ENCODE data around the gene NFATC2. TPM values are rescaled to one million over a fixed set of nuclear protein-coding genes. Genes with fewer than 3 reads are reported as not detected.

NFATC2 gene
- total RNA-seq, 4 donors from 2014 or later = 8.8 to 15.6 (median 13.0) TPM

DNA sequence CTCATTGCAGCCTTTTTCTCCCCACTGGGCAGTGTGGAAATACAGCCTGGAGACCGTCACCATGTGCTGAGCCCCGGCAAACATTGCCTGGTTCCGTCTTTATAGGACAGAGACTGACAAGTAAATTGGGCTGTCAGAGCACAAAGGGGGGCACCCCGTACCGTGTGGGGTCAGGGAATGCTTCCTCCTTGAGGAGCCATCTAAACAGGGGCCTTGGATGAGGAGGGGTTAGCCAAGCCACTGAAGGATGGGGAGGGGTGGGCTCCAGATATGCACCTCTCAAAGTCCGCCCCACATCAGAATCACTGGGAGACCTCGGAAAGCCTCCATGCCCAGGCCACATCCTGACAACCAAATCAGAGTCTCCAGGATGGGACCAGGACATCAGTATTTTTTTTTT, 73.9 kb downstream of the NFATC2 start:
- TF ChIP-seq EP300 (IDR thresholded peaks at IDR 0.05) (no peak), POLR2A (IDR thresholded peaks at IDR 0.05; ENCODE audit: low read depth) (no peak), POLR2AphosphoS5 (IDR thresholded peaks at IDR 0.05) (no peak)
- TF ChIP-seq, protein P1, sequence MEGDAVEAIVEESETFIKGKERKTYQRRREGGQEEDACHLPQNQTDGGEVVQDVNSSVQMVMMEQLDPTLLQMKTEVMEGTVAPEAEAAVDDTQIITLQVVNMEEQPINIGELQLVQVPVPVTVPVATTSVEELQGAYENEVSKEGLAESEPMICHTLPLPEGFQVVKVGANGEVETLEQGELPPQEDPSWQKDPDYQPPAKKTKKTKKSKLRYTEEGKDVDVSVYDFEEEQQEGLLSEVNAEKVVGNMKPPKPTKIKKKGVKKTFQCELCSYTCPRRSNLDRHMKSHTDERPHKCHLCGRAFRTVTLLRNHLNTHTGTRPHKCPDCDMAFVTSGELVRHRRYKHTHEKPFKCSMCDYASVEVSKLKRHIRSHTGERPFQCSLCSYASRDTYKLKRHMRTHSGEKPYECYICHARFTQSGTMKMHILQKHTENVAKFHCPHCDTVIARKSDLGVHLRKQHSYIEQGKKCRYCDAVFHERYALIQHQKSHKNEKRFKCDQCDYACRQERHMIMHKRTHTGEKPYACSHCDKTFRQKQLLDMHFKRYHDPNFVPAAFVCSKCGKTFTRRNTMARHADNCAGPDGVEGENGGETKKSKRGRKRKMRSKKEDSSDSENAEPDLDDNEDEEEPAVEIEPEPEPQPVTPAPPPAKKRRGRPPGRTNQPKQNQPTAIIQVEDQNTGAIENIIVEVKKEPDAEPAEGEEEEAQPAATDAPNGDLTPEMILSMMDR (IDR thresholded peaks at IDR 0.05) = no peak
- peaks cover 0 to 17% (median 13%) of the 10 kb centered on the region in 4 donors for H3K36me3 ChIP-seq
- DNase-seq (ENCODE audit: extremely low spot score) = no peak
- H3K4me3 ChIP-seq = no peak overlapping the region
- H3K27me3 ChIP-seq = no peaks in the 10 kb centered on the region
- peak overlapping the region in 3 of 4 donors; percentile 3 to 51 (median 19) for H3K27ac ChIP-seq (replicated peaks in 1 of 4)
- H3K4me1 ChIP-seq = peaks cover 0 to 12% (median 11%) of the 10 kb centered on the region in 4 donors
- no peaks in the 10 kb centered on the region for H3K9me3 ChIP-seq
- WGBS = 98% methylated on average over 7 of the region's 7 CpGs
- intact Hi-C loops (cut with DNase I) = no loop called here

DNA sequence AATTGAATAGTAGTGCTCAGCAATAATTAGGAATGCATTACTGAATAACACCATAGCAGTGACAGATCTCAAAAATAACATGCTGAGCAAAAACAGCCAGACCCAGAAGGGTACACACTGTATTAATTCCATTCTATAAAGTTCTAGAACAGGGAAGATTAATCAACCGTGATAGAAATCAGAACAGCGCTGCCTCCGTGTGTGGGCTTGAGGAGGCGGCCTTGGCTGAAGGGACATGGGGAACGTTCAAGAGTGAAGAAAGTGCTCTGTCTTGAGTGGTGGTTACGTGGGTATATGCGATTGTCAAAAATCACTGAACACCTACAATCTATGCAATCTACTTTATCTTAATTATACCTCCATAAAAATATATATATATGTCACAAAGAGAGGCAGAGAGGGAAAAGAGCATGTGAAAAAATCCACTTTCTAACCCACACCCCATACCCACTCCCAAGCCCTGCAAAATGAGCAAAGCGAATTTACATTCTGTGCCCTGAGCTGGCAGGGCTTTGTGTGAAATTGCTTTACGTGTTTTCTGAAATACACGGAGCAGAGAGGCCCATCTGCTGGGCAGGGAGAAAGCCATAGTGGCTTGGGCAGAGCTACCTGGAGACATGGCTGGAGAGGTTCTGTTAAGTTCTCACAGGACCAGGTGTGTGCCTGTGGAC, 74.4 kb downstream of the NFATC2 start:
- peaks cover 0 to 12% (median 8%) of the 10 kb centered on the region in 4 donors for H3K36me3 ChIP-seq
- TF ChIP-seq POLR2AphosphoS5 (IDR thresholded peaks at IDR 0.05) (no peak), EP300 (IDR thresholded peaks at IDR 0.05) (no peak), POLR2A (IDR thresholded peaks at IDR 0.05; ENCODE audit: low read depth) (no peak)
- TF ChIP-seq, protein P1 (IDR thresholded peaks at IDR 0.05) = no peak
- peak overlapping the region in 3 of 4 donors; percentile 3 to 51 (median 19) for H3K27ac ChIP-seq (replicated peaks in 1 of 4)
- peaks cover 5 to 17% (median 17%) of the 10 kb centered on the region in 4 donors for H3K4me1 ChIP-seq
- no peak overlapping the region for H3K4me3 ChIP-seq
- no peak for DNase-seq (ENCODE audit: extremely low spot score)
- no peaks in the 10 kb centered on the region for H3K9me3 ChIP-seq
- H3K27me3 ChIP-seq = no peaks in the 10 kb centered on the region
- intact Hi-C loops (cut with DNase I) = no loop called here
- WGBS = 84% methylated on average over 10 of the region's 10 CpGs

DNA sequence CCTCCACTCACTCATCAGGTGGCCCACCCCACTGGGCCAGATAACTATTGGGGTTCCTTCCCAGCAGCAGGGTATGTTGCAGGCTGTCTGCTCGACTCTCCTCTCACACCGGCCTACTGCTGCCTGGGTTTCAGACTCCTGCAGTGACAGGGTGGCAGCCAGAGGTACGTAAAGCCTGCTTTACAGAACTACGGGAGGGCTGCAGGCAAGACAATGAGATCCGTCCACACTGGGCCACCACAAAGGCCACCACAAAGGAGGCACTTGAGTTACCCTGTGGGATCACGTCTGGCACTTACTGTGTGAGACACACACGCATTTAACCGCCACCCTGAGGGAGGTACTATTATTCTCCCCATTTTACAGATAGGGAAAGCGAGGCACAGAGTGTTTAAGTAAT, 78.5 kb downstream of the NFATC2 start:
- Histone ChIP-seq H3K27me3 (no peaks in the 10 kb centered on the region), H3K9me3 (no peaks in the 10 kb centered on the region), H3K36me3 (peaks cover 0 to 4% (median 2%) of the 10 kb centered on the region in 4 donors), H3K27ac (replicated peaks in 1 of 4) (no peak overlapping the region), H3K4me1 (peaks cover 10 to 15% (median 14%) of the 10 kb centered on the region in 4 donors), H3K4me3 (no peak overlapping the region)
- TF ChIP-seq, protein P1 (IDR thresholded peaks at IDR 0.05) = no peak
- no peak for TF ChIP-seq EP300 (IDR thresholded peaks at IDR 0.05)
- no peak for TF ChIP-seq POLR2A (IDR thresholded peaks at IDR 0.05; ENCODE audit: low read depth)
- TF ChIP-seq POLR2AphosphoS5 (IDR thresholded peaks at IDR 0.05) = no peak
- intact Hi-C loops (cut with DNase I) = no loop called here
- WGBS = 86% methylated on average over 7 of the region's 9 CpGs
- no peak for DNase-seq (ENCODE audit: extremely low spot score)

DNA sequence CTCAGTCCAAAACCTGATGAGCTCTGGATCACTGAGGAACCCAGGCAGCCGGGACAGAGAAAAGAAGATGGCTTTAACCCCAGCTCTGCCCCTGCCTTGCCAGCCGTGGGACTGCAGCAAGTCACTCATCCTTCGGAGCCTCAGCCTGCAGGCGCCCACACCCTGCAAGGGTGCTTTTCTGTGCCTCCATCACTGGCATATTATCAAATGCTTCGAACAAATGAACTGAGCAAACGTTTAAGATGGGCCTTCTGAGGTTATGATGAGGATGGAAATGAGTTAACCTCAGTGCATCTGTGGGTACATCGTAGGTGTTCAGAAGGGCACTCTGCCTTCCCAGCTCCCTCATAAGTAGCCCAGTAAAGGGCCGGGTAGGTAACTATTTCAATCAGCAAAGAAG, 79.0 kb downstream of the NFATC2 start:
- H3K9me3 ChIP-seq = no peaks in the 10 kb centered on the region
- 66% methylated on average over 8 of the region's 8 CpGs for WGBS
- no peak for TF ChIP-seq POLR2AphosphoS5 (IDR thresholded peaks at IDR 0.05)
- no peak for TF ChIP-seq POLR2A (IDR thresholded peaks at IDR 0.05; ENCODE audit: low read depth)
- TF ChIP-seq, protein P1 (IDR thresholded peaks at IDR 0.05) = no peak
- no peak for TF ChIP-seq EP300 (IDR thresholded peaks at IDR 0.05)
- H3K4me3 ChIP-seq = no peak overlapping the region
- H3K36me3 ChIP-seq = peaks cover 0 to 4% (median 2%) of the 10 kb centered on the region in 4 donors
- intact Hi-C loops (cut with DNase I) = no loop called here
- H3K27ac ChIP-seq (replicated peaks in 1 of 4) = peak overlapping the region in 3 of 4 donors; percentile 33 to 53 (median 35)
- no peak for DNase-seq (ENCODE audit: extremely low spot score)
- H3K27me3 ChIP-seq = no peaks in the 10 kb centered on the region
- H3K4me1 ChIP-seq = peaks cover 10 to 15% (median 14%) of the 10 kb centered on the region in 4 donors

All from esophagus muscularis mucosa (tissue), 4 donors.